CD14-positive monocyte (primary cell): ENCODE results near the gene TRABD. TPM values are rescaled to one million over a fixed set of nuclear protein-coding genes. Genes with fewer than 3 reads are reported as not detected.

Experiments
- DNase-seq, 3 donors: peaks; one replicate each; pipeline ENCODE4 v3.0.0-alpha.2; 2011 to 2022
- H2AFZ ChIP-seq: 2 replicates; pipeline ENCODE4 v1.6.0; 2012; ENCODE audit warnings: mild to moderate bottlenecking, low read depth, low read length, inconsistent platforms; ENCODE audit not compliant: insufficient read depth, poor library complexity, severe bottlenecking
- H3K27ac ChIP-seq, 2 donors: 1 replicate in 1 of 2; 2 replicates in 1 of 2; pipeline ENCODE4 v1.5.1; 2012 to 2013; ENCODE audit warnings: low read length in 2 of 2, control low read depth in 1 of 2, inconsistent platforms in 1 of 2, low read depth in 1 of 2, mild to moderate bottlenecking in 1 of 2
- H3K27me3 ChIP-seq, 2 donors: one replicate each; pipeline versions ENCODE4 v1.6.0 to v1.6.1; 2011 to 2013; ENCODE audit warnings: low read length in 2 of 2; ENCODE audit not compliant: control insufficient read depth in 2 of 2, insufficient read depth in 2 of 2
- H3K36me3 ChIP-seq, 2 donors: replicated peaks in 1 of 2; 1 replicate in 1 of 2; 2 replicates in 1 of 2; pipeline versions ENCODE4 v1.5.1 to v1.6.1; 2012 to 2013; ENCODE audit warnings: low read length in 2 of 2, control low read depth in 1 of 2, inconsistent platforms in 1 of 2, mild to moderate bottlenecking in 1 of 2; ENCODE audit not compliant: insufficient read depth in 2 of 2, control insufficient read depth in 1 of 2
- H3K4me1 ChIP-seq, 2 donors: 1 replicate in 1 of 2; 2 replicates in 1 of 2; pipeline versions ENCODE4 v1.5.1 to v1.6.1; 2012 to 2013; ENCODE audit warnings: low read length in 2 of 2, control low read depth in 1 of 2, inconsistent platforms in 1 of 2, mild to moderate bottlenecking in 1 of 2, moderate library complexity in 1 of 2; ENCODE audit not compliant: insufficient read depth in 2 of 2, control insufficient read depth in 1 of 2
- H3K4me2 ChIP-seq: replicated peaks from 2 replicates; pipeline ENCODE3; 2012; ENCODE audit warnings: low read length, moderate library complexity, mild to moderate bottlenecking; ENCODE audit not compliant: poor library complexity, severe bottlenecking; ENCODE audit errors: extremely low read depth
- H3K4me3 ChIP-seq, 3 experiments: fragments of 200-600 bp in 1 of 3; sonication (generic) in 1 of 3; replicated peaks in 1 of 3; 1 replicate in 2 of 3; 2 replicates in 1 of 3; pipeline ENCODE4 v1.5.1; 2011 to 2013; ENCODE audit warnings: low read length in 3 of 3, mild to moderate bottlenecking in 3 of 3, control low read depth in 2 of 3, low read depth in 2 of 3, inconsistent platforms in 1 of 3, moderate library complexity in 1 of 3
- H3K79me2 ChIP-seq: 2 replicates; pipeline ENCODE4 v1.6.0; 2012; ENCODE audit warnings: mild to moderate bottlenecking, control low read depth, inconsistent platforms, low read length, moderate library complexity; ENCODE audit not compliant: insufficient read depth
- H3K9ac ChIP-seq: 2 replicates; pipeline ENCODE4 v1.6.0; 2017; ENCODE audit warnings: low read length, mild to moderate bottlenecking; ENCODE audit not compliant: insufficient read depth, poor library complexity, severe bottlenecking
- H3K9me3 ChIP-seq, 2 donors: replicated peaks in 1 of 2; 1 replicate in 1 of 2; 2 replicates in 1 of 2; pipeline versions ENCODE4 v1.5.1 to v1.6.1; 2012 to 2013; ENCODE audit warnings: low read length in 2 of 2, control low read depth in 1 of 2; ENCODE audit not compliant: control insufficient read depth in 1 of 2, insufficient read depth in 1 of 2
- H4K20me1 ChIP-seq: 2 replicates; pipeline ENCODE4 v1.6.0; 2012; ENCODE audit warnings: mild to moderate bottlenecking, low read length, control low read depth, moderate library complexity; ENCODE audit not compliant: insufficient read depth
- H3K27ac Mint-ChIP-seq, 7 donors: one replicate each; pipeline ENCODE4 v1.8.0; 2020; ENCODE audit warnings: mild to moderate bottlenecking in 7 of 7, mixed read lengths in 7 of 7, moderate library complexity in 6 of 7, inconsistent platforms in 2 of 7
- H3K27me3 Mint-ChIP-seq, 3 donors: one replicate each; pipeline ENCODE4 v1.8.0; 2021 to 2022; ENCODE audit warnings: low read depth in 3 of 3, mild to moderate bottlenecking in 3 of 3, mixed read lengths in 3 of 3, moderate library complexity in 3 of 3, inconsistent platforms in 1 of 3
- H3K36me3 Mint-ChIP-seq, 2 donors: one replicate each; pipeline ENCODE4 v1.8.0; 2020; ENCODE audit warnings: mixed read lengths in 2 of 2, inconsistent platforms in 1 of 2, mild to moderate bottlenecking in 1 of 2
- H3K4me1 Mint-ChIP-seq: one replicate; pipeline ENCODE4 v1.8.0; 2020; ENCODE audit warnings: mild to moderate bottlenecking, mixed read lengths
- H3K4me3 Mint-ChIP-seq, 2 donors: one replicate each; pipeline ENCODE4 v1.8.0; 2020; ENCODE audit warnings: mild to moderate bottlenecking in 2 of 2, mixed read lengths in 2 of 2, moderate library complexity in 1 of 2
- H3K9me3 Mint-ChIP-seq, 7 donors: one replicate each; pipeline ENCODE4 v1.8.0; 2020 to 2022; ENCODE audit warnings: mixed read lengths in 7 of 7, mild to moderate bottlenecking in 6 of 7, moderate library complexity in 6 of 7, inconsistent platforms in 2 of 7
- CTCF ChIP-seq: fragments of 200-600 bp; IDR thresholded peaks from one replicate; pipeline ENCODE4 v1.8.0; 2022; ENCODE audit warnings: antibody characterized with exemption, mild to moderate bottlenecking
- WGBS: methylation state at CpG from one replicate; pipeline ENCODE4 v1.1.5; 2013; ENCODE audit warnings: missing lambda C conversion rate; ENCODE audit not compliant: insufficient coverage; 5-methylcytosine and 5-hydroxymethylcytosine counted together
- intact Hi-C, 2 donors: fragments of 100-400 bp; cut with micrococcal nuclease; formaldehyde crosslinking; loops; one replicate each; pipeline versions ENCODE4 v1.15.0 to v1.15.1; 2023
- polyA plus RNA-seq, 3 donors: library from polyadenylated mRNA; depleted of rRNA in 1 of 3; unstranded in 2 of 3; stranded (reverse) in 1 of 3; fragments of 300-500 nt in 2 of 3; fragments of >200 nt in 1 of 3; fragmentation: Illumina TruSeq in 2 of 3; gene quantifications; 1 replicate in 2 of 3; 2 replicates in 1 of 3; pipeline ENCODE4 v1.2.3, GENCODE V29; 2012 to 2021

Gene TRABD
- polyA plus RNA-seq, 3 donors: 34.5 to 240 (median 39.3) TPM

GRCh38 chr22:50247748-50248147 lies 62.0 kb downstream of the TRABD start:
- Histone ChIP-seq H3K9ac (no peak overlapping the region), H3K79me2 (peaks cover 49% of the 10 kb centered on the region), H3K4me3 (no peak overlapping the region), H2AFZ (no peak overlapping the region), H3K27ac (peak overlapping the region in 1 of 2 donors; percentile 65), H3K27me3 (no peaks in the 10 kb centered on the region), H3K36me3 (peaks cover 15 to 35% of the 10 kb centered on the region in 2 donors), H3K9me3 (no peaks in the 10 kb centered on the region), H3K4me2 (no peak overlapping the region), H3K4me1 (peaks cover 56 to 71% of the 10 kb centered on the region in 2 donors), H4K20me1 (peaks cover 21% of the 10 kb centered on the region)
- Mint-ChIP-seq H3K4me3 (no peak overlapping the region), H3K9me3 (no peaks in the 10 kb centered on the region), H3K27ac (peak overlapping the region in 5 of 7 donors; percentile 37 to 91 (median 83)), H3K27me3 (no peaks in the 10 kb centered on the region), H3K4me1 (peaks cover 40% of the 10 kb centered on the region), H3K36me3 (peaks cover 8 to 20% of the 10 kb centered on the region in 2 donors)
- 75% methylated on average over 16 of the region's 16 CpGs for WGBS
- intact Hi-C loops: no loop called here
- TF ChIP-seq CTCF: no peak
- peak; percentile 34 to 61 (median 42) for DNase-seq

DNA sequence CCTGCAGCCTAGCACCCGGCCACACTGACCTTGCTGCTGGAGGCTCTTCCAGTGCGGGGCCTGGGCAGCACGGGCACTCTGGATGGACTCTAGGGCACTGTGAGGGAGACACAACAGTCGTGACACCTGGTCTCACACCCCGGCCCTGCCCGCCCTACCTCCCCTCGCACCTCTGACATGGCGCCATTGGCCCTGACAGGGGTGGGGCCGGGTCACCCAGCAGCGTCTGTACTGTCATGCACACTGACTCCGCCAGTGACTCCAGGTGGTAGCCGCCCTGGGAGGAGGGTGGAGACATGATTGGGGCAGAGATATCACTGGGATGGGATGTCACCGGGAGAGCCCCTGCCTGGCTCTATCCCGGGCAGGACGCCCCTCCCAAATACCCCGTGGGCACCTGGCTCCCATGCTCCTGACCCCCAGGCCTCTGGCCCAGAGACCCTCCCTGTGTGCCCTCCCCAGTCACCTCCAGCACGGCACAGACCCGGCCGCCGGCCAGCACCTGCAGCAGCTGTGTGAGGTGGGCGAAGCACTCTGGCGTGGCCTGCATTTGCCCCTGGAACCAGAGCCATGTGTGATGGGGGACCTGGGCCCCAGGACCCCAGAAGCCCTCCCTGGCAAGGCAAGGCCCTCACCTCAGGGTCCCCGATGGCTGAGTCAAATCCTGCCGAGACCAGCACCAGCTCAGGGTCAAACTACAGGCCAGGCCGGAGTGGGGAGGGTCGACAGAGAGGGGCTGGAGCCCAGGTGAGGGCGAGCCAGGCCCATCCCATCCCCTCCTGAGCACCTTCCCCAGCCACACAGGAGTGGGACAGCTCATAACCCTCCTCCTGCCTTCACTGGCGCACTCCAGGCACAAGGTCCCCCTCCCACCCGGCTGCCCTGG lies 62.7 kb downstream of the TRABD start:
- Histone ChIP-seq H2AFZ (no peak overlapping the region), H3K4me3 (no peak overlapping the region), H3K27ac (peak overlapping the region in 1 of 2 donors; percentile 65), H3K9me3 (no peaks in the 10 kb centered on the region), H3K4me1 (peaks cover 50 to 64% of the 10 kb centered on the region in 2 donors), H3K79me2 (peaks cover 42% of the 10 kb centered on the region), H4K20me1 (peaks cover 21% of the 10 kb centered on the region), H3K36me3 (peaks cover 15 to 35% of the 10 kb centered on the region in 2 donors), H3K27me3 (no peaks in the 10 kb centered on the region), H3K4me2 (no peak overlapping the region), H3K9ac (no peak overlapping the region)
- Mint-ChIP-seq H3K27me3 (no peaks in the 10 kb centered on the region), H3K36me3 (peaks cover 8 to 20% of the 10 kb centered on the region in 2 donors), H3K4me1 (peaks cover 33% of the 10 kb centered on the region), H3K27ac (peak overlapping the region in 4 of 7 donors; percentile 74 to 91 (median 82)), H3K4me3 (no peak overlapping the region), H3K9me3 (no peaks in the 10 kb centered on the region)
- no peak for DNase-seq
- TF ChIP-seq CTCF: no peak
- 95% methylated on average over 24 of the region's 29 CpGs for WGBS
- intact Hi-C loops: no loop called here

Other genes with a start within 250 kb of the TRABD start
- gene PIM3, start 225.1 kb upstream of the TRABD start, polyA plus RNA-seq: 100 to 1,000 TPM in 1 of 3 donors, 10 to 100 TPM in 2; 38.8 to 135 (median 40.4) TPM
- gene IL17REL, start 173.1 kb upstream of the TRABD start, polyA plus RNA-seq: not detected
- gene TTLL8, start 127.6 kb upstream of the TRABD start, polyA plus RNA-seq: not detected
- gene MLC1, start 100.5 kb upstream of the TRABD start, polyA plus RNA-seq: 1 to 10 TPM; 1.6 to 3.6 (median 1.8) TPM
- under 1 TPM in 2 of 3 donors, not detected in 1; 0.18 to 0.35 TPM for gene MOV10L1, start 95.9 kb upstream of the TRABD start, polyA plus RNA-seq
- gene PANX2, start 15.2 kb upstream of the TRABD start, polyA plus RNA-seq: 1 to 10 TPM in 1 of 3 donors, under 1 TPM in 1, not detected in 1; 0.05 to 6.0 TPM
- 10 to 100 TPM in 1 of 3 donors, 1 to 10 TPM in 2; 2.7 to 76.9 (median 8.7) TPM for gene SELENOO, start 15.1 kb downstream of the TRABD start, polyA plus RNA-seq
- 10 to 100 TPM in 1 of 3 donors, 1 to 10 TPM in 2; 3.7 to 72.8 (median 4.3) TPM for gene TUBGCP6, start 59.1 kb downstream of the TRABD start, polyA plus RNA-seq
- gene HDAC10, start 65.4 kb downstream of the TRABD start, polyA plus RNA-seq: 100 to 1,000 TPM in 1 of 3 donors, 10 to 100 TPM in 1, 1 to 10 TPM in 1; 9.2 to 148 (median 13.7) TPM
- gene MAPK12, start 75.8 kb downstream of the TRABD start, polyA plus RNA-seq: 1 to 10 TPM in 1 of 3 donors, under 1 TPM in 2; 0.06 to 3.2 (median 0.13) TPM
- gene MAPK11, start 84.5 kb downstream of the TRABD start, polyA plus RNA-seq: under 1 TPM in 1 of 3 donors, not detected in 2; 0.81 TPM
- 100 to 1,000 TPM in 1 of 3 donors, 10 to 100 TPM in 2; 38.2 to 368 (median 70.5) TPM for gene PLXNB2, start 121.7 kb downstream of the TRABD start, polyA plus RNA-seq
- gene DENND6B, start 141.1 kb downstream of the TRABD start, polyA plus RNA-seq: 10 to 100 TPM in 1 of 3 donors, 1 to 10 TPM in 2; 1.7 to 10.6 (median 2.1) TPM
- gene PPP6R2, start 157.4 kb downstream of the TRABD start, polyA plus RNA-seq: 10 to 100 TPM in 2 of 3 donors, 1 to 10 TPM in 1; 9.1 to 74.5 (median 10.3) TPM